Uterus (tissue), 4 donors: Measurements from ENCODE around the gene PRKACA. TPM values are rescaled to one million over a fixed set of nuclear protein-coding genes. Genes with fewer than 3 reads are reported as not detected.

Experiments
- DNase-seq, 2 donors: peaks; one replicate each; pipeline ENCODE4 v3.0.0-alpha.2; 2019 to 2020
- H3K27ac ChIP-seq, 2 donors: fragments of 200-600 bp; sonication (generic); 1 replicate in 1 of 2; 2 replicates in 1 of 2; pipeline ENCODE4 v1.5.1; 2016 to 2018
- H3K27me3 ChIP-seq, 2 donors: fragments of 200-600 bp; sonication (generic); one replicate each; pipeline ENCODE4 v1.5.1; 2018 to 2019; ENCODE audit warnings: control low read depth in 1 of 2
- H3K36me3 ChIP-seq, 2 donors: fragments of 200-600 bp; sonication (generic); one replicate each; pipeline ENCODE4 v1.5.1; 2019; ENCODE audit warnings: control low read depth in 1 of 2
- H3K4me1 ChIP-seq, 2 donors: fragments of 200-600 bp; sonication (generic); one replicate each; pipeline ENCODE4 v1.5.1; 2018 to 2019; ENCODE audit warnings: control low read depth in 1 of 2
- H3K4me3 ChIP-seq, 2 donors: fragments of 200-600 bp; sonication (generic); 1 replicate in 1 of 2; 2 replicates in 1 of 2; pipeline ENCODE4 v1.5.1; 2018 to 2019; ENCODE audit warnings: mild to moderate bottlenecking in 1 of 2
- H3K9me3 ChIP-seq, 2 donors: fragments of 200-600 bp; sonication (generic); one replicate each; pipeline ENCODE4 v1.5.1; 2019; ENCODE audit warnings: control low read depth in 1 of 2
- POLR2A ChIP-seq, 2 donors: fragments of 450-650 bp; IDR thresholded peaks; one replicate each; pipeline ENCODE4 v1.6.1; 2016; ENCODE audit warnings: antibody characterized with exemption in 2 of 2, mild to moderate bottlenecking in 1 of 2, moderate library complexity in 1 of 2
- intact Hi-C: fragments of 100-400 bp; cut with DNase I; formaldehyde crosslinking; loops from one replicate; pipeline ENCODE4 v1.15.1; 2023; ENCODE audit warnings: low total_unique reads
- total RNA-seq, 4 donors: library from RNA; depleted of rRNA in 3 of 4; stranded (reverse); fragments of >200 nt in 3 of 4; gene quantifications; one replicate each; pipeline versions ENCODE4 v1.1.0 to v1.2.4, GENCODE V29; 2014 to 2023
- TF ChIP-seq, protein P1 (sequence below), 4 experiments: fragments of 200-600 bp in 2 of 4; fragments of 450-650 bp in 2 of 4; sonication (generic) in 2 of 4; IDR thresholded peaks; one replicate each; pipeline ENCODE4 v1.5.1; 2016 to 2019; ENCODE audit warnings: antibody characterized with exemption in 4 of 4, mild to moderate bottlenecking in 2 of 4, moderate library complexity in 1 of 4
- donor health status: DM: yes; HTN: yes; CAD: no.

Gene PRKACA
- total RNA-seq, 4 donors from 2014 or later: 4.9 to 135 (median 74.2) TPM

DNA sequence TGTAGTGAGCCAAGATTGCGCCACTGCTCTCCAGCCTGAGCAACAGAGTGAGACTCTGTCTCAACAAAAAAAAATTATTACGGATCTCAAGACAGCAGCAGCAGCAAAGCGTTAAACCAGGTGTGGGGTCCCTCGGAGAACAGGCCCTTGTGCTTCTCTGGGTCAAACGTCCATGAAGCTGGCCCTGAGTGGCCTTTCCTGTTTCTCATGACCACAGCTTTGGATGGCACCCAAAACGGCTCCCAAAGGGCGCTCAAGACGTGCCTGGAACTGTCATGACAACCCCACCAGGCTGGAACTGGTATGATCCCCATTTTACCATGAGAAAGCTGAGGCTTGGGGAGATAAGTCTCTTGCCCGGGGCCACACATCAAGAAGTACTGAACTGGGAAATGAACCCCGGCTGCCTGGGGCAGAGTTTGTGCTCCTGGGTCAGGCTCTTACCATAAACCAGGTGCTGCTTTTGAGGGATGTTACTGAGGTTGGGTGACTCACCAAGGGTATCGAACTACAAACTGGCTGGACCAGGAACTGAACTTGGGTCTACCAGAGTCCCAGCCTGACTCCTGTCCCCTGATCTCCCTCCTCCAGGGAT lies 15.4 kb downstream of the PRKACA start:
- DNase-seq: no peak
- intact Hi-C loops: no loop called here
- no peak for TF ChIP-seq POLR2A (IDR thresholded peaks at IDR 0.05)
- TF ChIP-seq, protein P1, sequence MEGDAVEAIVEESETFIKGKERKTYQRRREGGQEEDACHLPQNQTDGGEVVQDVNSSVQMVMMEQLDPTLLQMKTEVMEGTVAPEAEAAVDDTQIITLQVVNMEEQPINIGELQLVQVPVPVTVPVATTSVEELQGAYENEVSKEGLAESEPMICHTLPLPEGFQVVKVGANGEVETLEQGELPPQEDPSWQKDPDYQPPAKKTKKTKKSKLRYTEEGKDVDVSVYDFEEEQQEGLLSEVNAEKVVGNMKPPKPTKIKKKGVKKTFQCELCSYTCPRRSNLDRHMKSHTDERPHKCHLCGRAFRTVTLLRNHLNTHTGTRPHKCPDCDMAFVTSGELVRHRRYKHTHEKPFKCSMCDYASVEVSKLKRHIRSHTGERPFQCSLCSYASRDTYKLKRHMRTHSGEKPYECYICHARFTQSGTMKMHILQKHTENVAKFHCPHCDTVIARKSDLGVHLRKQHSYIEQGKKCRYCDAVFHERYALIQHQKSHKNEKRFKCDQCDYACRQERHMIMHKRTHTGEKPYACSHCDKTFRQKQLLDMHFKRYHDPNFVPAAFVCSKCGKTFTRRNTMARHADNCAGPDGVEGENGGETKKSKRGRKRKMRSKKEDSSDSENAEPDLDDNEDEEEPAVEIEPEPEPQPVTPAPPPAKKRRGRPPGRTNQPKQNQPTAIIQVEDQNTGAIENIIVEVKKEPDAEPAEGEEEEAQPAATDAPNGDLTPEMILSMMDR (IDR thresholded peaks at IDR 0.05): no peak
- no peaks in the 10 kb centered on the region for H3K9me3 ChIP-seq
- H3K4me1 ChIP-seq: no peaks in the 10 kb centered on the region
- H3K27ac ChIP-seq: no peak overlapping the region
- H3K36me3 ChIP-seq: no peaks in the 10 kb centered on the region
- H3K4me3 ChIP-seq: no peak overlapping the region
- no peaks in the 10 kb centered on the region for H3K27me3 ChIP-seq

DNA sequence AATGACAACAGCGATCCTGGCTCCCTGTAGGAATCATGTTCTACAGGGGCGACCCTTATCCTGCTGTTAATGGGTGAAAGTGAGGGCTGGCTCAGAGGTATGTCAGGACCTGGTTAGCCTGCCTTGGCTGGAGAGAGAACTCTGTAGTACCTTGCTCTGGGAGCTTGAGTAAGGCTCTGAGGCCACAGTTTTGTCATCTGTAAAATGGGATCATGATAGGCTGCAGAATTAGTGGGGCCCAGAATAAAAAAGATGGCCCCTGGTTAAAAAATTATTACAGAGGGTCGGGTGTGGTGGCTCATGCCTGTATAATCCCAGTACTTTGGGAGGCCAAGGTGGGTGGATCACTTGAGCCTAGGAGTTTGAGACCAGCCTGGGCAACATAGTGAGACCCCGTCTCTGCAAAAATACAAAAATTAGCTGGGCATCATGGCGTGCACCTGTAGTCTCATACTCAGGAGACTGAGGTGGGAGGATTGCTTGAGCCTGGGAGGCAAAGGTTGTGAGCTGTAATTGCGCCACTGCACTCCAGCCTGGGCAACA lies 16.5 kb downstream of the PRKACA start:
- Histone ChIP-seq H3K36me3 (no peaks in the 10 kb centered on the region), H3K27ac (no peak overlapping the region), H3K27me3 (no peaks in the 10 kb centered on the region), H3K4me3 (no peak overlapping the region), H3K9me3 (no peaks in the 10 kb centered on the region), H3K4me1 (no peaks in the 10 kb centered on the region)
- intact Hi-C loops: no loop called here
- TF ChIP-seq, protein P1 (IDR thresholded peaks at IDR 0.05): no peak
- TF ChIP-seq POLR2A (IDR thresholded peaks at IDR 0.05): no peak
- no peak for DNase-seq

DNA sequence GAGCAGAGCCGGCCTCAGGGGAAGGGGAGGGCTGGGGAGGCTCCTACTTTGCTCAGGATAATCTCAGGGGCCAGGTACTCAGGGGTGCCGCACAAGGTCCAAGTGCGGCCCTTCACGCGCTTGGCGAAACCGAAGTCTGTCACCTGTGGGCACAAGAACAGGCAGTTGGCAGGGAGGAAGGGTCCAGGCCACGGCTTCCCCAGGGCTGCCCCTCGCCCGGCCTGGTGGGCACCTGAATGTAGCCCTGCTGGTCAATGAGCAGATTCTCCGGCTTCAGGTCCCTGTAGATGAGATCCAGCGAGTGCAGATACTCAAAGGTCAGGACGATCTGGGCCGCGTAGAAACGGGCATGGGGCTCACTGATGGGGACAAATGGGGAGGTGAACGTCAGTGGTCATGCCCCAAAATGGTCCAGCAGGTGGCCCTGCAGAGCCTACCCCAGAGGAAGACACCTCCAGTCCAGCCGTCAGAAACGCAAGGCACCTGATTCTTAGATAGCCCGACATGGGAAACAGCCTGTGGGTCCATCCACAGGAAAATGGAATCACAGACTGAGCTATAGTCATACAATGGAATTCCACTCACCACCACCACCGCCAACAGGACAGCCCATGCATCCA lies 19.9 kb downstream of the PRKACA start:
- no peak for DNase-seq
- H3K4me1 ChIP-seq: no peaks in the 10 kb centered on the region
- TF ChIP-seq POLR2A (IDR thresholded peaks at IDR 0.05): no peak
- TF ChIP-seq, protein P1 (IDR thresholded peaks at IDR 0.05): no peak
- no peaks in the 10 kb centered on the region for H3K36me3 ChIP-seq
- intact Hi-C loops: no loop called here
- H3K4me3 ChIP-seq: no peak overlapping the region
- H3K9me3 ChIP-seq: peaks cover 0 to 3% of the 10 kb centered on the region in 2 donors
- H3K27ac ChIP-seq: no peak overlapping the region
- no peaks in the 10 kb centered on the region for H3K27me3 ChIP-seq

DNA sequence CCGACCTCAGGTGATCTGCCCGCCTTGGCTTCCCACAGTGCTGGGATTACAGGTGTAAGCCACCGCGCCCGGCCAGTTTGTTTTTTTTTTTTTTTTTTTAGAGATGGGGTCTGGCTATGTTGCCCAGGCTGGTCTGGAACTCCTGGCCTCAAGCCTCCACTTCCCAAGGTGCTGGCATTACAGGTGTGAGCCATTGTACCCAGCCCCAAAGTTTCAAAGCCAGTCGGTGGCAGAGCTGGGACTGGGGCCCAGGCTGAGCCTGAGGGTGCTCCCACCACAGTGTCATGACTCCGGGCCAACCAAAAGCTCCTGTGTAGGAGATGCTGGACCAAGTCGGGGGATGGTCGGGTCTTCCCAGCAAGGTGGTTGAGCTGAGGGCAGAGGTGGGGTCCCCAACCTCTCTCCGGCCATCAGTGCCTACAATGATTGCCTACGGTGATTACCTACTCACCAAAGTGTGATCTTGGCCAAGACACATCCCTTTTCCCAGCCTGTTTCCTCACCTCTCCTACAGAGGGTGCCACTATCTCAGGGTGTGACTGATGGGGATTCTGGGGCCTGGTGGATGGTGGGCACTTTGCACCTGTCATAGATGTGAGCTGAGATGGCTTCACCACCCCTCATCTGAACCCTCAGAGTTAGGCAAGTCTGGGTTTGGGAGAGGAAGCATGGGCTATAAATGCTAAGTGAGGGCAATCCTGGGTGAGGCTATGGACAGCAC lies 21.1 kb downstream of the PRKACA start:
- Histone ChIP-seq H3K9me3 (peaks cover 0 to 3% of the 10 kb centered on the region in 2 donors), H3K4me1 (no peaks in the 10 kb centered on the region), H3K27me3 (no peaks in the 10 kb centered on the region), H3K36me3 (no peaks in the 10 kb centered on the region), H3K4me3 (no peak overlapping the region), H3K27ac (no peak overlapping the region)
- TF ChIP-seq, protein P1 (IDR thresholded peaks at IDR 0.05): no peak
- TF ChIP-seq POLR2A (IDR thresholded peaks at IDR 0.05): no peak
- no peak for DNase-seq
- intact Hi-C loops: no loop called here

DNA sequence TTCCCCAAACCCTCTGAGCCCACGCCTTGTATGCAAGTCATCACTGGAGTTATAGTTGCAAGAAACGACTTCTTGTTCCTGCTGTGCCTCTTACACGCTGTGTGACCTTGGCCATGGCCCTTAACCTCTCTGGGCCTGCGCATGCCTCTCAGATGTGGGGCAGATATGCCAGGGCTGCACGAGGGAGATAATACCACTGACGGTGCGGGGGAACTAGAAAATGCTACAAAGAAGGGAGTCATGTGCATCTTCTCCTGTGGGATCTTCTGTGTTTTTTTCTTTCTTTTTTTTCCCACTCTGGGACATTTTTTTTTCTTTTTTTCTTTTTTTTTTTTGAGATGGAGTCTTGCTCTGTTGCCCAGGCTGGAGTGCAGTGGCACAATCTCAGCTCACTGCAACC lies 22.7 kb downstream of the PRKACA start:
- H3K27ac ChIP-seq: no peak overlapping the region
- H3K9me3 ChIP-seq: peaks cover 0 to 3% of the 10 kb centered on the region in 2 donors
- no peak for DNase-seq
- H3K27me3 ChIP-seq: no peaks in the 10 kb centered on the region
- intact Hi-C loops: no loop called here
- H3K4me3 ChIP-seq: no peak overlapping the region
- no peaks in the 10 kb centered on the region for H3K36me3 ChIP-seq
- TF ChIP-seq, protein P1 (IDR thresholded peaks at IDR 0.05): no peak
- no peak for TF ChIP-seq POLR2A (IDR thresholded peaks at IDR 0.05)
- H3K4me1 ChIP-seq: no peaks in the 10 kb centered on the region
